HG02623 (cell line): ENCODE results near the gene KLRB1.
"Not testable (repeated sequence)": the region's sequence is repeated elsewhere in the genome, so short reads cannot be mapped to it uniquely, and the experiment has no call there.

Experiments
- ATAC-seq: cut with Tn5 transposase; IDR thresholded peaks from one replicate; pipeline ENCODE4 v1.9.1; 2021; ENCODE audit warnings: moderate library complexity; ENCODE audit not compliant: unreplicated experiment

Gene KLRB1

GRCh38 chr12:9545489-9545888 lies 62.2 kb downstream of the KLRB1 start:
- ATAC-seq = not testable (repeated sequence)
